ENCODE measurements around the gene DKKL1.
"Not testable (repeated sequence)": the region's sequence is repeated elsewhere in the genome, so short reads cannot be mapped to it uniquely, and the experiment has no call there.

DKKL1 gene

DNA sequence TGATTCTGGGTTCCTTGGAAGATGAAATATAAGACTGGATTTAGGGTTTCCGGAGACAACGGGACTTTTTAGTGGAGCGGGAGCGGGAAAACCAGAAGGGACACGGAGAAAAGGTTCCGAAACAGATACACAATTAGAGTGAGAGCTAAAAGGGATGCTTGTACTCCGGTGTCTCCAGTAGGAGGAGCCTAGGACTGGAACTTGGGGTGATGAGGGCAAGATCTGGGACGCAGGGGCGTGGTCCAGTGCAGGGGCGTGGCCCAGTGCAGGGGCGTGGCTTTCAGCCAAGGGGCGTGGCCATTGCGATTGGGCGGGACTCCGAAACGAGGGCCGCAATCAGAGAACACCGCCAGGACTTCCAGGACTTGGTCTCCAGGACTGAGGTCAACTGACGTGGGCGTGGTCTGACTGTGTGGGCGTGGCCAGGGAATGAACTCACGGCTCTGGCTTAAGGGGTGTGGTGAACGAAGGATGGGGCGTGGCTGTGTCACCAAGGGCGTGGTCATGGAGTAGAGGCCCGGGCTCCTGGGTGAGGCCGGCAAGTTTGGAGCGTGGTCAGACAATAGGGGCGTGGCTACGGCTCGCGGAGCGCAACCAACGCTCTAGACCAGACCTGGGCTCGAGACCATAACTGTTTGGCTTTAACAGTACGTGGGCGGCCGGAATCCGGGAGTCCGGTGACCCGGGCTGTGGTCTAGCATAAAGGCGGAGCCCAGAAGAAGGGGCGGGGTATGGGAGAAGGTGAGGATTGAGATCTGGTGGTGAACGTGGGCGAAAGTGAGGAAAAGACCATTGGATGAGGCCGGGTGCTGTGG, at the start of gene DKKL1:
DKKL1 (plus strand) TSS at position 610 of the 815 bp plus-strand sequence; CDS start at position 732, 122 bp downstream.
- H3K36me3 Mint-ChIP-seq (ENCODE audit: low read depth): no peaks in the 10 kb centered on the region
- peaks cover 17% of the 10 kb centered on the region for H3K27me3 Mint-ChIP-seq
- no peak within 1 kb of the TSS for H3K27ac Mint-ChIP-seq

DNA sequence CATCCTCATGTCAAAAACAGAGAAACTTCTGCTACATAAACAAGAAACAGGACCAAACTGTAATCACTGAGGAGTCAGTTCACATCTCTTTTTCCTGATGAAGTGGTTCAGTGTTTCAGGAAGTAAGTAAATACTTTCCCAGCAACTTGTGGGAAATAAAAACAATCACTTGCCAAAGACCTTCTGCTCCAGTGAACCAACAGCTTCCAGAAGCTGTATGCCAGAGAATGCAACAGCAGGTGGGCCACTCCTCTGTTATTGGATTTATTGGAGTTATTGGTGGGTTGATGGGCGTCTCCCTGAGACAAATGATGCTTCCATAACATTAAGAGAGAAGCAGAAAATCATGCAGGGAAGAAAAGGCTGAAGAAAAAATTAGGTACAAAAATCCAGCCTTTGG, 48.6 kb upstream of the DKKL1 start:
- H3K27me3 Mint-ChIP-seq: no peaks in the 10 kb centered on the region

More for the DNA sequence above, at the start of gene DKKL1:
- Mint-ChIP-seq H3K9me3 (no peaks in the 10 kb centered on the region), H3K4me1 (ENCODE audit: low read depth) (peaks cover 12% of the 10 kb centered on the region), H3K4me3 (no peak within 1 kb of the TSS)
- peak; percentile 83 for DNase-seq

DNA sequence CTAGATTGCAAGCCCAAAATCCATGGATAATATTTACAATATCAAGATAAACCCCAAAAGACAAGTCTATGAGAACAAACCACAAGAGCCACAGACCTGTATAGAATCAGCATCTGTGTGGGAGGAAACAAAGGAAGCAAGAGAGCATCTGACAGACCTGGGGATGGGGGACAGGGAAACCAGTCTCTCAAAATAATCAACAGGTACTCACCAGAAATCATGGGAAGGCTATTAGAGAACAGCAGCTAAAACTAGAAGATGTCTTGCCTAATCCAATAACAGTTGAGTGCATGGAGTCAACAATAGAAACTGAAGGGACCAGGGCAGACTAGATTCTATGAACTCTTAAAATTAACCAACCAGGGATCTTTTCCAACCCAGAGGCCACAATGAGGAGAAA, 47.4 kb upstream of the DKKL1 start:
- peaks cover 20% of the 10 kb centered on the region for H3K36me3 Mint-ChIP-seq (ENCODE audit: low read depth)
- DNase-seq: no peak
- H3K9me3 Mint-ChIP-seq: peaks cover 8% of the 10 kb centered on the region
- H3K27me3 Mint-ChIP-seq: no peaks in the 10 kb centered on the region
- peaks cover 6% of the 10 kb centered on the region for H3K4me1 Mint-ChIP-seq (ENCODE audit: low read depth)
- no peak overlapping the region for H3K4me3 Mint-ChIP-seq
- H3K27ac Mint-ChIP-seq: no peak overlapping the region

More for the DNA sequence above, 48.6 kb upstream of the DKKL1 start:
- Mint-ChIP-seq H3K4me1 (ENCODE audit: low read depth) (peaks cover 6% of the 10 kb centered on the region), H3K36me3 (ENCODE audit: low read depth) (peaks cover 31% of the 10 kb centered on the region), H3K27ac (no peak overlapping the region), H3K4me3 (no peak overlapping the region), H3K9me3 (peaks cover 8% of the 10 kb centered on the region)
- no peak for DNase-seq

DNA sequence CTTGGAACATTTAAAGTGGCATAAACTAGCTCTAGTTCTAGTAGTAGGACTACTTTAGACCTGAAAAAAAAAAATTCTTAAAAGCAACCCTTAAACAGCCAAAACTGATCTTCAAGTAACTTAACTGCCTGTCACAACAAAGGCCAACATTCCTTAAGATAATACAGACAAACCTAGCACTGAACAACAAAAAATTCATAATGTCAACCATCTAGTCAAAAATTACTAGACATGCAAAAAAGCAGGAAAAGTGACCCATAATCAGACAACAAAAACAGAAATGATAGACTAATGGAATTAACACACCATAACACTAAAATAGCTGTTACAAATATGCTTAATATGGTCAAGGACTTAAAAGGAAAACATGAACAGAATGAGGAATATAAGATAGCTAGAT, 45.4 kb upstream of the DKKL1 start:
- peaks cover 8% of the 10 kb centered on the region for H3K9me3 Mint-ChIP-seq
- peaks cover 6% of the 10 kb centered on the region for H3K4me1 Mint-ChIP-seq (ENCODE audit: low read depth)
- no peak overlapping the region for H3K27ac Mint-ChIP-seq
- H3K4me3 Mint-ChIP-seq: no peak overlapping the region
- no peak for DNase-seq
- H3K27me3 Mint-ChIP-seq: no peaks in the 10 kb centered on the region
- H3K36me3 Mint-ChIP-seq (ENCODE audit: low read depth): peaks cover 26% of the 10 kb centered on the region

DNA sequence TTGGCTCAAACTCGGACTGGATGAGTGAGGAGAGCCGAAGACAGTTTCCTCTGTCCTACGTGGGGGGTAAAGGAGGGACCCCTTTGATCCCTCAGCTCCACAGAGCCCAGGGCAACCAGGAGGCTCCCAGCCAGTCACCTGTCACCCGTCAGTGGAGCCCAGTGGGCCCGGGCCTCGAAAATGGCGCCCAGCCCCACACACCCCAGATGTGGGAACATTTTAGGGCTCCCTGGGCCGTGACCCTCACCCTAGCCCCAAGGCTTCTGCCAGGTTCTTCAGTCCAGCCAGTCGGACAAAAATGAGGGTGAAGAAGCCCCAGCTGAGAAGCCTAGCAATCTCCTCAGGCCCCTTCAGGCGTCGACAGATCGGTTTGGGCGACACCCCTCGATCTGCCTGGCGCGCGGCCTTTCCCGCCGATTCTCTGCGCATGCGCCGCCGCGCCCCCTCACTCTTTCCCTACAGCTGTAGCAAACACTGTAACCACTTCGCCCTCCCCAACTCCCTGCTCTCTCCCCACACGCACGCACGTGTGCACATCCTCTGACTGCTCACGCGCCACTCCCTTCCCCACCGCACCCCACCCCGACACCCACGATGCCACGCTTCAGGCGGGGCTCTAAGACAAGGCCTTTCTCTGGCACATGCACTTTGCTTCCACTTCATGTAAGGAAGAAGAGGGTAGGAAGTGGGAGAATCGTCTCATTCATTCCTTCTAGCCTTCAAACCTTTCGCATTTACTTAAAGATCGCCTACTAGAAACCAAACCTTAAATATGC, 38.7 kb upstream of the DKKL1 start, which contains the start of gene SLC6A16:
SLC6A16 (minus strand) TSS at position 391 of the 776 bp plus-strand sequence. CDS start 13,844 bp downstream, outside the sequence.
- H3K9me3 Mint-ChIP-seq: no peaks in the 10 kb centered on the region
- H3K27ac Mint-ChIP-seq: no peak within 1 kb of the TSS
- H3K36me3 Mint-ChIP-seq (ENCODE audit: low read depth): peaks cover 16% of the 10 kb centered on the region
- peaks cover 29% of the 10 kb centered on the region for H3K4me1 Mint-ChIP-seq (ENCODE audit: low read depth)
- no peaks in the 10 kb centered on the region for H3K27me3 Mint-ChIP-seq
- no peak within 1 kb of the TSS for H3K4me3 Mint-ChIP-seq
- DNase-seq: no peak

DNA sequence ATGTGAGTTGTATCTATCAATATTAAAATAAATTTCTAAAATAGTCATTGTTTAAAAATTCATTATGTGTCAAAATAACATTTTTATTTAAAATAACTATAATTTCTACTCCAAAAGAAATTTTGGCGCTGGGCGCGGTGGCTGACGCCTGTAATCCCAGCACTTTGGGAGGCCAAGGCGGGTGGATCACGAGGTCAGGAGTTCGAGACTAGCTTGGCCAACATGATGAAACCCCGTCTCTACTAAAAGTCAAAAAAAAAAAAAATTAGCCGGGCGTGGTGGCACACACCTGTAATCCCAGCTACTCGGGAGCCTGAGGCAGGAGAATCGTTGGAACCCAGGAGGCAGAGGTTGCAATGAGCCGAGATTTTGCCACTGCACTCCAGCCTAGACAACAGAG, 37.9 kb upstream of the DKKL1 start:
- Mint-ChIP-seq H3K36me3 (ENCODE audit: low read depth) (peaks cover 20% of the 10 kb centered on the region), H3K4me1 (ENCODE audit: low read depth) (peaks cover 34% of the 10 kb centered on the region)
- not testable (repeated sequence) for H3K4me3 Mint-ChIP-seq

DNA sequence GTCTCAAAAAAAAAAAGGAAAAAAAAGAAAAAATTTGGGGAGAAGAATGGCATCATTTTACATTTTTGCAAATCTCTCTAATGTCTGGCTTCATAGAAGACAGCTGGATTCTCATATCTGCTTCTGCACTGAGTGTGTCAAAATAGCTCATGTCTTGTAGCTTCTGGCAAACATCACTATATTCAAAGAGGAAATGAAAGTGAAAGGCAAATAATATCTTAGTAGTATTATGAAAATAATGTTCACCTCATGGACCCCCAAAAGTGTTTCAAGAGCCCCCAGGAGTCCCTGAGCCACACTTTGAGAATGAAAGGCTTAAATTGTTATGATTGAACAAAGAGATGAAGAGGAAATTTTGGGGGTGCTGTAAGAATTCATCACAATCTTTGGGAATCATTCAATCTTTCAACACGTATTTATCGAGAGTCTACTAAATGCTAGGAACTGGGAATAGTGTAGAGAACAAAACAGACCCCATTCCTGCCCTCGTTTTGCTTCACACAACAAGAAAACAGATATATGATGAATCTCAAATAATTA, 37.4 kb upstream of the DKKL1 start:
- H3K27ac Mint-ChIP-seq: no peak overlapping the region
- peaks cover 20% of the 10 kb centered on the region for H3K36me3 Mint-ChIP-seq (ENCODE audit: low read depth)
- no peaks in the 10 kb centered on the region for H3K9me3 Mint-ChIP-seq
- H3K4me1 Mint-ChIP-seq (ENCODE audit: low read depth): peaks cover 38% of the 10 kb centered on the region
- no peak for DNase-seq
- no peaks in the 10 kb centered on the region for H3K27me3 Mint-ChIP-seq
- no peak overlapping the region for H3K4me3 Mint-ChIP-seq

More for the DNA sequence above, 37.9 kb upstream of the DKKL1 start:
- H3K27me3 Mint-ChIP-seq, H3K27ac Mint-ChIP-seq, H3K9me3 Mint-ChIP-seq, DNase-seq: not testable (repeated sequence)

DNA sequence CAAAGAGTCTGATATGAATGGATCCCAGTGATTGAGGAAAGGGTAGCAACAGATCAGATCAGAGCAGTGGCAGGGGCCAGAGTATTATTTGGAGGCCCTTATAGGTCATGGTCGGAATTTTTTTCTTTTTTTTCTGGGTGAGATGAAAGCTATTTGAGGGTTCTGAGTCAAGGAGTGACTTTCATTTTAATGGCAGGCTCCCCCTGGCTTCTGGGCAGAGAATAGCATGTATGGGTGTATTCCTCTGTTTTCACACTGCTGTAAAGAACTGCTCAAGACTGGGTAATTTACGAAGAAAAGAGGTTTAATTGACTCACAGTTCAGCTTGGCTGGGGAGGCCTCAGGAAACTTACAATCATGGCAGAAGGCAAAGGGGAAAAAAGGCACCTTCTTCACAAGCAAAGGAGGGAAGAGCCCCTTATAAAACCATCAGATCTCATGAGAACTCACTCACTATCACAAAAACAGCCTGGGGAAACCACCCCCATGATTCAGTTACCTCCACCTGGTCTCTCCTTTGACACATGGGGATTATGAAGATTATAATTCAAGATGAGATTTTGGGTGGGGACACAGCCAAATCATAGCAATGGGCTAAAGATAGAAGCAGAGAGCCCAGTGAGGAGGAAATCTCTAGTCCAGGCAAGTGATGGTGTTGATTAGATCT, 35.7 kb upstream of the DKKL1 start:
- H3K9me3 Mint-ChIP-seq: no peaks in the 10 kb centered on the region
- peak overlapping the region; percentile 57 for H3K27ac Mint-ChIP-seq
- peaks cover 14% of the 10 kb centered on the region for H3K36me3 Mint-ChIP-seq (ENCODE audit: low read depth)
- peaks cover 55% of the 10 kb centered on the region for H3K4me1 Mint-ChIP-seq (ENCODE audit: low read depth)
- DNase-seq: peak; percentile 50
- H3K4me3 Mint-ChIP-seq: no peak overlapping the region
- no peaks in the 10 kb centered on the region for H3K27me3 Mint-ChIP-seq

DNA sequence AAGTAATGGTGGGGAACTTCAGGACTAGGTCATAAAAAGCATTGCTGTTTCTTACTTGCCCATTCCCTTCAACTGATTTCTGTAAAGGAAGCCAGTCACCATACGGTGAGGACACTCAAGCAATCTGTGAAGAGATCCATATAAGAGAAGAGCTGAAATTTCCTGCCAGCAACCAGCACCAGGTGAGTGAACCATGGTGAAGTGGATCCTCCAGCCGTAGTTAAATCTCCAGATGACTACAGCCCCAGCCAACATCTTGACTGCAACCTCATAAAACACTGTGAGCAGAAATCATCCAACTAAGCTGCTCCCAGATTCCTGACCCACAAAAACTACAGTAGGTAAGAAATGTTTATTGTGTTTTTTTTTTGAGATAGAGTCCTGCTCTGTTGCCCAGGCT, 34.9 kb upstream of the DKKL1 start:
- Mint-ChIP-seq H3K4me1 (ENCODE audit: low read depth) (peaks cover 63% of the 10 kb centered on the region), H3K9me3 (no peaks in the 10 kb centered on the region), H3K27ac (peak overlapping the region; percentile 57), H3K4me3 (no peak overlapping the region), H3K36me3 (ENCODE audit: low read depth) (peaks cover 14% of the 10 kb centered on the region), H3K27me3 (no peaks in the 10 kb centered on the region)
- no peak for DNase-seq

DNA sequence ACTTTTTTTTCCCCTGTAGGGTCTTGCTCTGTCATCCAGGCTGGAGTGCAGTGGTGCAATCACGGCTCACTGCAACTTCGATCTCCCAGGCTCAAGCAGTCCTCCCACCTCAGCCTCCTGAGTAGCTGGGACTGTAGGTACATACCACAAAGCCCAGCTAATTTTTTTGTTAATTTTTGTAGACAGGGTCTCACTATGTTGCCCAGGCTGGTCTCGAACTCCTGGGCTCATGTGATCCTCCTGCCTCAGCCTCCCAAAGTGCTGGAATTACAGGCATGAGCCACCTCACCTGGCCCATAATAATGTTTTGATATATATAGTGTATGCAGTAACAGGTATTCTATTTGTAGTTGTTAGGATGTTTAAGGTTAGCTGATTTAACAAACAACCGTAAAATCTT, 32.5 kb upstream of the DKKL1 start:
- Mint-ChIP-seq H3K36me3 (ENCODE audit: low read depth) (peaks cover 24% of the 10 kb centered on the region), H3K4me1 (ENCODE audit: low read depth) (peaks cover 79% of the 10 kb centered on the region), H3K27ac (peak overlapping the region; percentile 94)
- DNase-seq: peak; percentile 23
- not testable (repeated sequence) for H3K4me3 Mint-ChIP-seq, H3K27me3 Mint-ChIP-seq, H3K9me3 Mint-ChIP-seq

DNA sequence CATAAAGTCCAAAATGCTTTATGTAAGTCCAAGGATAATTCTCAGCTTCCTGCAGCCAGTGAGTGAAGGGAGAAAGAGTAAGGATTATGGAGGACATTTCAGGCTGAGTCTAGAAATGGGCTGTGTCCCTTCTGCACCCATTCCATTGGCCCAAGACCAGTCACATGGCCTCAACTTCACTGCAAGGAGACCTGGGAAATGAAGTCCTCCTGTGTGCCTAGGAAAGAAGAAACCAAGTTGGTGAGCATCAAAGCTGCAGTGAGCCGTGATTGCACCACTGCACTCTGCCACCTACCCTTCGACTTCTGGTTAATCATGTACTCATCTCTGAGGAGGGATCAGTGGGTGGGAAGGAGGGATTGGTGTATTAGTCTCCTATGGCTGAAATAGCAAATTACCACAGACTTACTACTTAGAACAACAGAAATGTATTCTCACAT, 32.0 kb upstream of the DKKL1 start:
- Mint-ChIP-seq H3K27me3 (no peaks in the 10 kb centered on the region), H3K9me3 (no peaks in the 10 kb centered on the region), H3K36me3 (ENCODE audit: low read depth) (peaks cover 28% of the 10 kb centered on the region), H3K4me3 (no peak overlapping the region), H3K27ac (peak overlapping the region; percentile 94), H3K4me1 (ENCODE audit: low read depth) (peaks cover 81% of the 10 kb centered on the region)
- DNase-seq: peak; percentile 56

DNA sequence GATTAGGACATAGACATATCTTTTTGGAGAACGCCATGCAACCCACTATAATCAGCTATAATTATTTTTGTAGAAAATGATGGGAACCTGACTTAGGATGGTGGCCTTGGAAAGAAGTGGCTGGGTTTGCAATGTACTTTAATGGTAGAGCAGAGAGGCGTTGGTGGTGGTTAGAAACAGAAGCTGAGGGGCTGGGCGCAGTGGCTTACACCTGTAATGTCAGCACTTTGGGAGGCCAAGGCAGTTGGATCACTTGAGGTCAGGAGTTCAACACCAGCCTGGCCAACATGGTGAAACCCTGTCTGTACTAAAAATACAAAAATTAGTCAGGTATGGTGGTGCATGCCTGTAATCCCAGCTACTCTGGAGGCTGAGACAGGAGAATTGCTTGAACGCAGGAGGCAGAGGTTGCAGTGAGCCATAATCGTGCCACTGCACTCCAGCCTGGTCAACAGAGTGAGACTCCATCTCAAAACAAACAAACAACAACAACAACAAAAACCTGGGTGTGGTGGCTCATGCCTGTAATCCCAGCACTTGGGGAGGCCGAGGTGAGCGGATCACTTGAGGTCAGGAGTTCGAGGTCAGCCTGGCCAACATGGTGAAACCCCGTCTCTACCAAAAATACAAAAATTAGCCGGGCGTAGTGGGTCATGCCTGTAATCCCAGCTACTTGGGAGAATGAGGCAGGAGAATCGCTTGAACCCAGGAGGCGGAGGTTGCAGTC, 30.8 kb upstream of the DKKL1 start:
- H3K36me3 Mint-ChIP-seq (ENCODE audit: low read depth): peaks cover 39% of the 10 kb centered on the region
- H3K4me3 Mint-ChIP-seq: peak overlapping the region; percentile 96
- H3K27me3 Mint-ChIP-seq: not testable (repeated sequence)

DNA sequence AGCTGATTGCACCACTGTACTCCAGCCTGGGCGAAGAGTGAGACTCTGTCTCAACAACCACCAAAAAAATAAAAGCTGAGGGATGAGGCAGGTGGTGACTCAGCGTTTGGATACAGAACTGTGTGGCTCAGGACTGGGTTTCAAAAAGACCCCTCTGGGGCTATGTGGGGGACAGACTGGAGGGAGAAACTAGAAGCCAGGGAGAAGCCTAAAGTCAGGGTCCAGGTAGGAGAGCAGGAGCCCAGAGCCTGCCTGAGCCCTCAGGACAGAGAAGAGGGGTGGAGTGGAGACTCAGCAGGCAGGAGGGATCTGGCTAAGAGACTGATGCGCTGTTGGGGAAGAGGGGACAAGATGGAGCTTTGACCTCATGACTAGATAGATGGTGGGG, 30.3 kb upstream of the DKKL1 start:
- H3K27me3 Mint-ChIP-seq: no peaks in the 10 kb centered on the region
- peak overlapping the region; percentile 94 for H3K27ac Mint-ChIP-seq
- H3K4me1 Mint-ChIP-seq (ENCODE audit: low read depth): peaks cover 83% of the 10 kb centered on the region
- H3K36me3 Mint-ChIP-seq (ENCODE audit: low read depth): peaks cover 42% of the 10 kb centered on the region
- no peak for DNase-seq
- H3K9me3 Mint-ChIP-seq: no peaks in the 10 kb centered on the region
- peak overlapping the region; percentile 96 for H3K4me3 Mint-ChIP-seq

More for the DNA sequence above, 30.8 kb upstream of the DKKL1 start:
- H3K9me3 Mint-ChIP-seq, DNase-seq: not testable (repeated sequence)
- H3K27ac Mint-ChIP-seq: peak overlapping the region; percentile 94
- H3K4me1 Mint-ChIP-seq (ENCODE audit: low read depth): peaks cover 83% of the 10 kb centered on the region

Data from activated T-cell treated with anti-CD3 and anti-CD28 coated beads, Interleukin-2, amount 50 U/mL, for 24 hours (primary cell).